Heart right ventricle (tissue), 16 donors: ENCODE data around the gene ERMAP. TPM values are rescaled to one million over a fixed set of nuclear protein-coding genes. Genes with fewer than 3 reads are reported as not detected.

Experiments
- ATAC-seq, 8 donors: fragments of 200-7000 bp; cut with Tn5 transposase; one replicate each; pipeline ENCODE4 v1.9.1; 2020; ENCODE audit warnings: mild to moderate bottlenecking in 8 of 8, moderate library complexity in 8 of 8, moderate number of reproducible peaks in 1 of 8
- DNase-seq, 2 donors: peaks; one replicate each; pipeline ENCODE4 v3.0.0-alpha.2; 2020
- H3K27ac ChIP-seq, 10 donors: fragments of 200-600 bp; sonication (generic) in 2 of 10; one replicate each; pipeline versions ENCODE4 v1.5.0 to v1.8.0; 2020 to 2022; ENCODE audit warnings: mild to moderate bottlenecking in 3 of 10
- H3K27me3 ChIP-seq, 7 donors: fragments of 200-600 bp; one replicate each; pipeline ENCODE4 v1.8.0; 2021 to 2022; ENCODE audit warnings: mild to moderate bottlenecking in 2 of 7
- H3K36me3 ChIP-seq, 9 donors: fragments of 200-600 bp; sonication (generic) in 1 of 9; one replicate each; pipeline versions ENCODE4 v1.5.0 to v1.8.0; 2020 to 2022; ENCODE audit warnings: mild to moderate bottlenecking in 2 of 9
- H3K4me1 ChIP-seq, 9 donors: fragments of 200-600 bp; sonication (generic) in 1 of 9; one replicate each; pipeline versions ENCODE4 v1.5.0 to v1.8.0; 2020 to 2022; ENCODE audit warnings: mild to moderate bottlenecking in 4 of 9
- H3K4me3 ChIP-seq, 10 donors: fragments of 200-600 bp; sonication (generic) in 2 of 10; one replicate each; pipeline versions ENCODE4 v1.5.0 to v1.8.0; 2020 to 2022; ENCODE audit warnings: mild to moderate bottlenecking in 7 of 10, moderate library complexity in 2 of 10
- H3K9me3 ChIP-seq, 11 donors: fragments of 200-600 bp in 10 of 11; sonication (generic) in 2 of 11; one replicate each; pipeline versions ENCODE4 v1.5.0 to v1.8.0; 2013 to 2022; ENCODE audit warnings: mild to moderate bottlenecking in 2 of 11, control low read depth in 1 of 11, moderate library complexity in 1 of 11
- WGBS, 2 donors: extraction: QIAGEN DNeasy Blood & Tissue Kit; methylation state at CpG; one replicate each; pipeline ENCODE4 v1.1.7; 2013; ENCODE audit warnings: inconsistent platforms in 1 of 2; 5-methylcytosine and 5-hydroxymethylcytosine counted together
- intact Hi-C, 10 donors: fragments of 100-400 bp; cut with DNase I; formaldehyde crosslinking; loops; one replicate each; pipeline versions ENCODE4 v1.11.1 to v1.14.2; 2022
- polyA plus RNA-seq, 2 donors: library from polyadenylated mRNA; stranded (reverse); fragments of 200-250 nt; gene quantifications; one replicate each; pipeline ENCODE4 v1.2.3, GENCODE V29; 2013
- total RNA-seq, 10 donors: library from RNA; stranded (reverse); fragmentation: NEBNext Ultra II Directional in 3 of 10; extraction: Animal tissue kit (Norgen Biotek cat#: 25700) in 3 of 10; gene quantifications; one replicate each; pipeline versions ENCODE4 v1.2.1 to v1.2.4, GENCODE V29; 2021 to 2023
- TF ChIP-seq, protein P1 (sequence below), 9 donors: fragments of 200-600 bp; sonication (generic) in 2 of 9; IDR thresholded peaks; one replicate each; pipeline versions ENCODE4 v1.5.0 to v1.8.0; 2021 to 2022; ENCODE audit warnings: antibody characterized with exemption in 9 of 9, mild to moderate bottlenecking in 5 of 9, moderate library complexity in 1 of 9
- donor health status: Arrhythmogenic right ventricular cardiomyopathy.
- donor health status: ischemic (EF 13 %, LVEDD 7.1; RV severe dilation, severe dysfunction).
- donor health status: healthy with polysubstance abuse.
- donor health status: DM: no; HTN: yes; CAD: no.
- donor health status: DM: no; HTN: no; CAD: no.
- donor health status: ischemic (EF 25% LVEDD 6.9; RV normal size, moderate dysfunction).
- donor health status: ischemic (EF 25% LVEDD 5.7; RV mildly dilated, moderate dysfunction).
- donor health status: healthy.
- donor health status: DM: yes; HTN: yes; CAD: no.
- donor health status: Ischemic cardiomyopathy.
- donor health status: ischemic (EF 35%, LVEDD 5.7; RV mildly dilated, moderate dysfunction).
- donor health status: nonischemic (EF 11% LVEDD 7.7; RV severe dilation, severe dysfunction).
- donor health status: DM: yes; HTN: yes; CAD: no.
- donor health status: PGD.
- donor health status: ischemic (EF 29% LVEDD 5.4; RV normal size, mild dysfunction).
- donor health status: nonischemic (EF 23%, LVEDD 6.1; RV moderate dilation, normal function).

Gene ERMAP
- total and polyA plus RNA-seq, 12 donors: 1.4 to 6.1 (median 5.0) TPM

DNA sequence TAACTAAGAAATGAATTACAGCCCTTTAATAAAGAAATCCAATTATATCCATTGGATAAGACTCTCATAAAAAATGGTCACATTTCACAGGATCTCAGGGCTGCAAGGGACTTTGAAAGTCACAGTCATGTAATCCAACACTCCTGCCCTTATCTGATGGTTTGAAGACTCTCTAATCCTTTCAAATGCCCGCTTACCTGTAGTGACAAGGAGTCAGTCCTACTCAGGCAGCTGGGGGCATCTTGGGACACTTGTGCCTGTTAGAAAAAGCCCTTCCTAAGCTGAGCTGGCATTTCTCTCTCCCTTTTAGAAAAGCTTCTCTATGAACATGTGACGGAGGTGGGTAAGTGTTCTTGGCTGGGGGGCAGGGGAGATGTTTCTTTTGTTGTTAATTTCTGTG, 18.5 kb downstream of the ERMAP start:
- H3K9me3 ChIP-seq: no peaks in the 10 kb centered on the region
- WGBS, 2 donors: 94 to 95% methylated on average over 2 of the region's 2 CpGs
- no peak for DNase-seq
- no peak overlapping the region for H3K27ac ChIP-seq
- no peak for ATAC-seq
- H3K4me1 ChIP-seq: peaks cover 0 to 5% (median 0%) of the 10 kb centered on the region in 9 donors
- intact Hi-C loops: no loop called here
- H3K36me3 ChIP-seq: peaks cover 0 to 33% (median 0%) of the 10 kb centered on the region in 9 donors
- no peaks in the 10 kb centered on the region for H3K27me3 ChIP-seq
- TF ChIP-seq, protein P1, sequence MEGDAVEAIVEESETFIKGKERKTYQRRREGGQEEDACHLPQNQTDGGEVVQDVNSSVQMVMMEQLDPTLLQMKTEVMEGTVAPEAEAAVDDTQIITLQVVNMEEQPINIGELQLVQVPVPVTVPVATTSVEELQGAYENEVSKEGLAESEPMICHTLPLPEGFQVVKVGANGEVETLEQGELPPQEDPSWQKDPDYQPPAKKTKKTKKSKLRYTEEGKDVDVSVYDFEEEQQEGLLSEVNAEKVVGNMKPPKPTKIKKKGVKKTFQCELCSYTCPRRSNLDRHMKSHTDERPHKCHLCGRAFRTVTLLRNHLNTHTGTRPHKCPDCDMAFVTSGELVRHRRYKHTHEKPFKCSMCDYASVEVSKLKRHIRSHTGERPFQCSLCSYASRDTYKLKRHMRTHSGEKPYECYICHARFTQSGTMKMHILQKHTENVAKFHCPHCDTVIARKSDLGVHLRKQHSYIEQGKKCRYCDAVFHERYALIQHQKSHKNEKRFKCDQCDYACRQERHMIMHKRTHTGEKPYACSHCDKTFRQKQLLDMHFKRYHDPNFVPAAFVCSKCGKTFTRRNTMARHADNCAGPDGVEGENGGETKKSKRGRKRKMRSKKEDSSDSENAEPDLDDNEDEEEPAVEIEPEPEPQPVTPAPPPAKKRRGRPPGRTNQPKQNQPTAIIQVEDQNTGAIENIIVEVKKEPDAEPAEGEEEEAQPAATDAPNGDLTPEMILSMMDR (IDR thresholded peaks at IDR 0.05): no peak
- no peak overlapping the region for H3K4me3 ChIP-seq

DNA sequence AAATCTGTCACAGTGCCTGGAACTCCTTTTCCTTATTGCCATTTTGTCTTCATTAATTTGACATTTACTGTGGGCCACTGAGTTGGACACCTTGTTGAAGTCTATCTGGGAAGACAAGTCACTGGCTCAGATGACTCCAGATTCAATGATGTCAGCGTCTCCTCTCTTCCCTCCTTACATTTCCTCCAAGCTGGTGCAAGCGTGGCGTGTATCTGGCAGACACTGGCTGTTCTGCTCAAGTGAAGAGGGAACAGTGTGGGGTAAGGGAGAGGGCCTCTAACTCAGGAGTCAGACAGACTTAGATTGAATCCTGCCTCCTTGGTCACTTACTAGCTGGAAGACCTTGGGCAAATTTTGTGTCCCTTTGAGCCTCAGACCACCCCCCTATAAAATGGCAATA, 20.8 kb downstream of the ERMAP start:
- DNase-seq: no peak
- intact Hi-C loops: no loop called here
- 48 to 65% methylated on average over 3 of the region's 3 CpGs for WGBS, 2 donors
- Histone ChIP-seq H3K4me3 (no peak overlapping the region), H3K27ac (peak overlapping the region in 1 of 10 donors; percentile 46), H3K4me1 (peaks cover 0 to 6% (median 0%) of the 10 kb centered on the region in 9 donors), H3K36me3 (peaks cover 0 to 45% (median 0%) of the 10 kb centered on the region in 9 donors), H3K27me3 (no peaks in the 10 kb centered on the region), H3K9me3 (no peaks in the 10 kb centered on the region)
- TF ChIP-seq, protein P1 (IDR thresholded peaks at IDR 0.05): no peak
- peak in 2 of 8 donors; percentile 20 to 27 for ATAC-seq

DNA sequence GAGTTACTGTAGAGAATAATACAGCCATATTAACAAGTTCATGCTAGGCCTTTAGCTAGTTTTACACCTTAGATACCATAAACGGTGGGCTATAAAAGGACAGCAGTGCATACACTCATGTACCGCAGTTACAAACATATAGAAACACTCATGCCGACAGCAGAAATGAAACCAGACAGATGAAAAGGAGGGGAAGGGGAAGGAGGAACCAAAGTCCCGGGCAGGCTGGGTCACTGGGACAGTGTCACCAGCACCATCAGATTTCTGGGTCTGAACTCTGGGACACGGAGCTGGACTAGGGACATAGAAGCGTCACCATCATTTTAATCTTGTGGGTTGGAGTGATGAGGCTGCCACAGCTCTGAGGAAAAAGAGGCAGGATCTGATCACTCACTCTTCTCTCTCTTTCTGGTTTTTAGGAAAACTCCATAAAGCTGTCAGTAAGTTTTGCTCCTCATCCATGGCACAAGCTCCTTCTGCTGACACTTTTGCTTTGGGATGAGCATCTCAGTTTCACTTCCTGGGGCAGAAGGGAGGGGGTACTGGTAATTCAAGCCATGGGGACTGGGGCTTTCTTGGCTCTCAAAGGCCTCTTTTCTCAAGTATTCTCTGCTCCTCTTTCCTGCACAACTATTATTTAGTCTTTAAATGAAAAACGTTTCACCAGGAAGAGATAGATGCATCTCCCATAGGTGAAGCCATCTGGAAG, 21.7 kb downstream of the ERMAP start:
- intact Hi-C loops: no loop called here

DNA sequence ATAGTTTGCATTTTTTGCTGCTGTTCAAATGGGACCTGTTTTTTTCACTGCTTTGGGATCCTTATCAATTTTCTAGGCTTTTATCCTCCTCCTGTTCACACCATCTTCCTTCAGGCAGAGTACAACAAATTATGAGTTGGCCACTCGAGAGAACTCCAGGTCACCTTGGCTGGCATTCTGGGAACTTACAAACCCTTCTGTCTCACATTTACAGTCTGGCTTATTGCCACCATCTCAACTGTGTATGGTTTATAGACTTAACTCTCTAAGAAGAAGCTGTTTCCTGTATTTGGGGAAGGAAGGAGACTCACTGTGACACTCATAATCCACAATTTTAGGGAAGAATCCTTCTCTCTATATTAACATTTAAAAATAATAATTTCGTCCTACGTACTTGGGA, 24.1 kb downstream of the ERMAP start:
- no peaks in the 10 kb centered on the region for H3K9me3 ChIP-seq
- peaks cover 0 to 18% (median 6%) of the 10 kb centered on the region in 9 donors for H3K4me1 ChIP-seq
- peaks cover 0 to 50% (median 0%) of the 10 kb centered on the region in 9 donors for H3K36me3 ChIP-seq
- H3K27me3 ChIP-seq: no peaks in the 10 kb centered on the region
- no peak overlapping the region for H3K27ac ChIP-seq
- ATAC-seq (no peak), DNase-seq (no peak)
- H3K4me3 ChIP-seq: no peak overlapping the region
- 70 to 73% methylated on average over 3 of the region's 3 CpGs for WGBS, 2 donors
- intact Hi-C loops: no loop called here
- TF ChIP-seq, protein P1 (IDR thresholded peaks at IDR 0.05): no peak

More for the DNA sequence above, 21.7 kb downstream of the ERMAP start:
- Histone ChIP-seq H3K4me3 (no peak overlapping the region), H3K27ac (peak overlapping the region in 1 of 10 donors; percentile 46), H3K36me3 (peaks cover 0 to 54% (median 0%) of the 10 kb centered on the region in 9 donors), H3K4me1 (peaks cover 0 to 6% (median 0%) of the 10 kb centered on the region in 9 donors), H3K9me3 (no peaks in the 10 kb centered on the region), H3K27me3 (no peaks in the 10 kb centered on the region)
- WGBS, 2 donors: 83 to 86% methylated on average over 7 of the region's 7 CpGs
- ATAC-seq (peak in 4 of 8 donors; percentile 22 to 52 (median 33)), DNase-seq (no peak)
- TF ChIP-seq, protein P1 (IDR thresholded peaks at IDR 0.05): no peak
